K562 (cell line): ENCODE data around the gene SLC12A6. TPM values are rescaled to one million over a fixed set of nuclear protein-coding genes. Genes with fewer than 3 reads are reported as not detected.

Experiments used
- ATAC-seq: fragments of 200-7000 bp; cut with Tn5 transposase; 3 replicates; pipeline ENCODE4 v1.9.1; 2020; ENCODE audit warnings: moderate library complexity
- BruUV-seq: library from RNA; stranded (reverse); fragments of 400-500 nt; replicated peaks from 2 replicates; lab custom pipeline; 2021; lab: Mats Ljungman, UMichigan
- CTCF ChIA-PET: fragments of 300-600 bp; formaldehyde crosslinking; extraction: SDS; loops from one replicate; lab custom pipeline; 2021; ENCODE audit warnings: low intra/inter-chr PET ratio; lab: Yijun Ruan, JAX
- POLR2A ChIA-PET: fragments of 300-600, 350-650 bp; sonication (Branson Sonifier 250); formaldehyde crosslinking; extraction: SDS; loops from one replicate; lab custom pipeline; 2021; ENCODE audit warnings: antibody characterized with exemption, inconsistent platforms; lab: Yijun Ruan, JAX
- DNase-seq, 4 experiments: peaks; one replicate each; pipeline versions ENCODE4 v3.0.0 to v3.0.0-alpha.2; 2011 to 2018; ENCODE audit warnings: low spot score in 3 of 4, mixed read lengths in 3 of 4; ENCODE audit errors: extremely low read depth in 1 of 4
- FAIRE-seq: peaks from 2 replicates; lab custom pipeline; 2011; peaks lifted over from hg19 to GRCh38; lab: Jason Lieb, UNC
- H2AFZ ChIP-seq: 2 replicates; pipeline ENCODE4 v1.6.0; 2011; ENCODE audit warnings: low read depth, low read length, control low read depth, inconsistent platforms
- H3K27ac ChIP-seq: fragments of 200-600 bp; 3 replicates; pipeline ENCODE4 v1.8.0; 2011; ENCODE audit warnings: low read depth, mild to moderate bottlenecking, control low read depth, inconsistent platforms, low read length, moderate library complexity, mixed read lengths; ENCODE audit errors: extremely low read depth
- H3K27me3 ChIP-seq, 2 experiments: fragments of 300-600 bp in 1 of 2; 2 replicates in 1 of 2; 3 replicates in 1 of 2; pipeline versions ENCODE4 v1.6.0 to v1.8.0; 2011; ENCODE audit warnings: inconsistent platforms in 2 of 2, low read length in 2 of 2, mild to moderate bottlenecking in 1 of 2, mixed read lengths in 1 of 2, moderate library complexity in 1 of 2; ENCODE audit not compliant: control insufficient read depth in 2 of 2, insufficient read depth in 2 of 2
- H3K36me3 ChIP-seq: fragments of 300-600 bp; 3 replicates; pipeline ENCODE4 v1.8.0; 2011; ENCODE audit warnings: mild to moderate bottlenecking, low read length, inconsistent platforms; ENCODE audit not compliant: control insufficient read depth, insufficient read depth
- H3K4me1 ChIP-seq, 2 experiments: fragments of 200-600 bp in 1 of 2; replicated peaks in 1 of 2; 2 replicates in 1 of 2; 3 replicates in 1 of 2; pipeline versions ENCODE4 v1.5.1 to v1.8.0; 2011; ENCODE audit warnings: inconsistent platforms in 2 of 2, low read length in 2 of 2, mild to moderate bottlenecking in 1 of 2, mixed read lengths in 1 of 2, moderate library complexity in 1 of 2; ENCODE audit not compliant: control insufficient read depth in 2 of 2, insufficient read depth in 2 of 2
- H3K4me2 ChIP-seq: 2 replicates; pipeline ENCODE4 v1.6.1; 2011; ENCODE audit warnings: low read length, control low read depth, inconsistent platforms, mixed read lengths; ENCODE audit not compliant: insufficient read depth
- H3K4me3 ChIP-seq: fragments of 200-600 bp; sonication (generic), shearing (Covaris generic); 2 replicates; pipeline ENCODE4 v1.5.1; 2016; ENCODE audit warnings: control low read depth, inconsistent platforms
- H3K79me2 ChIP-seq: fragments of 200-600 bp; 3 replicates; pipeline ENCODE4 v1.8.0; 2011; ENCODE audit warnings: low read length, inconsistent platforms; ENCODE audit not compliant: control insufficient read depth, insufficient read depth
- H3K9ac ChIP-seq, 2 experiments: 2 replicates each; pipeline versions ENCODE4 v1.6.0 to v1.6.1; 2011; ENCODE audit warnings: low read depth in 2 of 2, low read length in 2 of 2, control low read depth in 1 of 2, inconsistent platforms in 1 of 2, mild to moderate bottlenecking in 1 of 2, mixed read lengths in 1 of 2; ENCODE audit not compliant: insufficient read depth in 1 of 2
- H3K9me1 ChIP-seq: one replicate; pipeline ENCODE4 v1.6.0; 2011; ENCODE audit warnings: inconsistent platforms, mild to moderate bottlenecking, low read length, moderate library complexity; ENCODE audit not compliant: control insufficient read depth, insufficient read depth
- H3K9me3 ChIP-seq: replicated peaks from 2 replicates; pipeline ENCODE4 v1.5.1; 2011; ENCODE audit warnings: low read depth, low read length, inconsistent platforms; ENCODE audit not compliant: control insufficient read depth, insufficient read depth
- H4K20me1 ChIP-seq: replicated peaks from 2 replicates; pipeline ENCODE4 v1.6.1; 2011; ENCODE audit warnings: low read length, inconsistent platforms, mixed read lengths; ENCODE audit not compliant: control insufficient read depth, insufficient read depth
- MTA2 ChIP-seq: fragments of 450-650 bp; IDR thresholded peaks from 2 replicates; pipeline ENCODE4 v1.6.1; 2016; ENCODE audit warnings: low read depth
- PHF21A ChIP-seq: fragments of 450-650 bp; IDR thresholded peaks from 2 replicates; pipeline ENCODE4 v1.6.1; 2017; ENCODE audit warnings: low read depth, borderline replicate concordance
- WGBS: fragments of 100-300 bp; shearing (Covaris generic); methylation state at CpG from one replicate; pipeline ENCODE4 v1.1.6; 2016; ENCODE audit warnings: low coverage, mixed read lengths; ENCODE audit not compliant: insufficient coverage; ENCODE audit errors: missing lambda C conversion rate; 5-methylcytosine and 5-hydroxymethylcytosine counted together
- in situ Hi-C: fragments of 300-500 bp; cut with MboI; formaldehyde crosslinking; loops from 4 replicates; pipeline ENCODE4 v1.15.0; 2018; ENCODE audit warnings: inconsistent platforms, mixed read lengths
- intact Hi-C: fragments of 100-400 bp; cut with micrococcal nuclease; formaldehyde crosslinking; loops from 2 replicates; pipeline ENCODE4 v1.14.2; 2022
- polyA plus RNA-seq, 8 experiments: library from polyadenylated mRNA; depleted of rRNA in 4 of 8; stranded (reverse) in 5 of 8; unstranded in 3 of 8; fragments of >200 nt; fragmentation: Nextera tagmentation in 2 of 8; fragmentation: Illumina TruSeq in 1 of 8; extraction: Ambion mirVana in 2 of 8; extraction: Trizol in 1 of 8; gene quantifications; 2 replicates each; pipeline versions ENCODE4 v1.2.1 to v1.2.3, GENCODE V29; 2011 to 2014; ENCODE audit warnings: inconsistent platforms in 1 of 8, missing spikeins in 1 of 8
- total RNA-seq, 7 experiments: library from RNA; depleted of rRNA in 6 of 7; stranded (reverse); fragments of >200 nt in 6 of 7; fragmentation: Illumina TruSeq in 2 of 7; extraction: Trizol in 2 of 7; gene quantifications; 2 replicates each; pipeline versions ENCODE4 v1.2.1 to v1.2.3, GENCODE V29; 2011 to 2021; ENCODE audit warnings: low replicate concordance in 1 of 7
- TF ChIP-seq, protein P1 (sequence below): fragments of 450-650 bp; IDR thresholded peaks from 2 replicates; pipeline ENCODE4 v1.6.1; 2016; ENCODE audit warnings: missing biosample characterization, missing genetic modification characterization

The SLC12A6 gene
- total and polyA plus RNA-seq, 9 of the 15 experiments (the other 6 are each of a cell fraction or from before 2014, with no cell fraction given) = 1.4 to 16.4 (median 6.7) TPM

DNA sequence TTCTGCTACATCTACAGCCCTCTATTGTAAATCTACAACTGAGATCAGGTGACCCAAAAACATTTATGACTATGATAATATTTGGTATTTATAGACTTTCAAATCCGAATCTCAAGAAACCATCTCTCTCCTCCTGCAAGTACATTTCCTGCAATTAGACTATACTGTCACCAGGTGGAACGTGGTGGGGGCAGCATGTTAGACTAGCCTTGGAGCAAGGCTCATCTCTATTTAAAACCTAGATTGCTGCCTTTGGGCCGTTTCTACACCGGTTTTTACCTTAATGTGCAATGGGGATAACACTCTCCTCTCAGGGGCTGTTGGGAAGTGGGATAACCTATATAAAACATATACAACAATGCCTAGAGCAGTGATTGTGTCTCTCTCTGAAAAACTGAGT, 123.9 kb downstream of the SLC12A6 start:
- Histone ChIP-seq H4K20me1 (no peaks in the 10 kb centered on the region), H3K9me3 (no peaks in the 10 kb centered on the region), H2AFZ (no peak overlapping the region), H3K4me2 (no peak overlapping the region), H3K79me2 (peaks cover 9% of the 10 kb centered on the region), H3K27me3 (no peaks in the 10 kb centered on the region), H3K9ac (no peak overlapping the region), H3K27ac (no peak overlapping the region), H3K36me3 (no peaks in the 10 kb centered on the region), H3K4me3 (no peak overlapping the region)
- ATAC-seq (no peak), DNase-seq (no peak)
- 14% methylated on average over 4 of the region's 4 CpGs for WGBS
- no TSS peak for BruUV-seq
- in situ Hi-C loops = loop anchor here (5.0 kb wide), 1 partner anchor 111 kb away; the partner anchor contains the start of genes EMC7 and PGBD4
- ChIA-PET CTCF (interaction anchor here (1.0 kb wide), 1 partner anchor 11 kb away, joined by 4 read pairs; the partner anchor contains the start of gene EMC4), POLR2A (no interaction called here)
- TF ChIP-seq PHF21A = no peak
- TF ChIP-seq, protein P1, sequence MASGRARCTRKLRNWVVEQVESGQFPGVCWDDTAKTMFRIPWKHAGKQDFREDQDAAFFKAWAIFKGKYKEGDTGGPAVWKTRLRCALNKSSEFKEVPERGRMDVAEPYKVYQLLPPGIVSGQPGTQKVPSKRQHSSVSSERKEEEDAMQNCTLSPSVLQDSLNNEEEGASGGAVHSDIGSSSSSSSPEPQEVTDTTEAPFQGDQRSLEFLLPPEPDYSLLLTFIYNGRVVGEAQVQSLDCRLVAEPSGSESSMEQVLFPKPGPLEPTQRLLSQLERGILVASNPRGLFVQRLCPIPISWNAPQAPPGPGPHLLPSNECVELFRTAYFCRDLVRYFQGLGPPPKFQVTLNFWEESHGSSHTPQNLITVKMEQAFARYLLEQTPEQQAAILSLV (tag) = no peak
- no peak for TF ChIP-seq MTA2
- TF ChIP-seq, all 486 proteins: peak for 0
- H3K4me1 ChIP-seq = peaks cover 0 to 3% of the 10 kb centered on the region in 2 experiments; a peak in 1 of 5 replicates
- H3K9me1 ChIP-seq = no peaks in the 10 kb centered on the region
- FAIRE-seq = no peak
- intact Hi-C loops = loop anchor here (5.0 to 10.0 kb wide), 2 partner anchors 154 to 371 kb away; partner anchors contain the start of genes GOLGA8B and LPCAT4
